Lung microvascular endothelial cell (primary cell): ENCODE results near the gene AOC2. TPM values are rescaled to one million over a fixed set of nuclear protein-coding genes. Genes with fewer than 3 reads are reported as not detected.
"Not testable (repeated sequence)": the region's sequence is repeated elsewhere in the genome, so short reads cannot be mapped to it uniquely, and the experiment has no call there.

Experiments used
- DNase-seq, 2 donors: peaks; one replicate each; pipeline versions ENCODE4 v3.0.0 to v3.0.0-alpha.2; 2010; ENCODE audit warnings: low read depth in 2 of 2
- total RNA-seq: library from RNA; depleted of rRNA; stranded (reverse); fragments of >200 nt; gene quantifications from 2 replicates; pipeline ENCODE4 v1.2.1, GENCODE V29; 2014

Gene AOC2
- total RNA-seq, 1 donor from 2014 or later, result 0.40 TPM

DNA sequence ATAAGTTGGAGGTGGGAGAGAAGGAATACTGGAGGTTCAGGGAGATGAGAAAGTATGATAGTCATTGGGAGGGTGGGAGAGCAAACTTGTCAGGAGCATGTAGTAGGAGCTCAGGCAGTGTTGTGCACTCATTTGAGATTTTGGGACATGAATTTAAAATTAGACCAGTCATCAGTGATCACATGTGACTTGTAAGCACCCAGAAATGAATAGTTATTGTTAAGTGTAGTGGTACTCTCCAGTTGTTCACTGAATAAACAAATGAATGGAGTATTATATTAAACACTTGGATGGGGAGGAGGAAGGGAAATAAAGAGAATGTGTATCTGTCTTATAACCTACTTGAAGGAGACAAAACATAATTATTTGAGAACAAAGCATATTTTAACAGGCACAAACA is 13.4 kb upstream of the AOC2 start:
- DNase-seq, result no peak

DNA sequence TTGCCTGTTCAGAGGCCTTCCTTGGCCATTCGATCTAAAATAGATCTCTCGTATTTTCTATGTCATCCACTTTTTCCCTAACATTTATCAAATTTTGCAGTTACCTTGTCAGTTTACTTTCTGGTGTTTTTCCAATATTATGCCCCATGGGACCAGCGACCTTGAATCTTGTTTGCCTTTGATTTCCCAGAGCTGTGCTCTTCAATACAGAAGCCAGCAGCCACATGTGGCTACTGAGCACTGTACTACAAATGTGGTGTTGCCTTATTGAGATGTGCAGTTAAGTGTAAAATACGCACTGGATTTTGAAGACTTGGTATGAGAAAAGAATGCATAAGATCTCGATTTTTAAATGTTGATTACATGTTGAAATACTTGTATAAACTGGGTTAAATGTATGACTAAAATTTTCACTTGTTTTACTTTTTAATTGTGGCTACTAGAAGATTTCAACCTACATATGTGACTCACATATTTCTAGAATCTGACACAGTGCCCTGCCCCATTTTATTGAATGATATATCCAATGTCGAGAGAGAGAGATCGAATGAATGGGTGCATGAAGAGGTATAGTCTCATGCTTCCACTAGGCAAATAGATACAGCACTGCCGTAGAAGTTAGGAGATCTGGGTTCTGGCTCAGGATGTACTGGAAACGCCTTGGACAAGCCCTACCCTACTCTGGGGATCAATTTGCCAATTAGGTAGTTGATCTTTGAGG is 12.0 kb upstream of the AOC2 start:
- no peak for DNase-seq

DNA sequence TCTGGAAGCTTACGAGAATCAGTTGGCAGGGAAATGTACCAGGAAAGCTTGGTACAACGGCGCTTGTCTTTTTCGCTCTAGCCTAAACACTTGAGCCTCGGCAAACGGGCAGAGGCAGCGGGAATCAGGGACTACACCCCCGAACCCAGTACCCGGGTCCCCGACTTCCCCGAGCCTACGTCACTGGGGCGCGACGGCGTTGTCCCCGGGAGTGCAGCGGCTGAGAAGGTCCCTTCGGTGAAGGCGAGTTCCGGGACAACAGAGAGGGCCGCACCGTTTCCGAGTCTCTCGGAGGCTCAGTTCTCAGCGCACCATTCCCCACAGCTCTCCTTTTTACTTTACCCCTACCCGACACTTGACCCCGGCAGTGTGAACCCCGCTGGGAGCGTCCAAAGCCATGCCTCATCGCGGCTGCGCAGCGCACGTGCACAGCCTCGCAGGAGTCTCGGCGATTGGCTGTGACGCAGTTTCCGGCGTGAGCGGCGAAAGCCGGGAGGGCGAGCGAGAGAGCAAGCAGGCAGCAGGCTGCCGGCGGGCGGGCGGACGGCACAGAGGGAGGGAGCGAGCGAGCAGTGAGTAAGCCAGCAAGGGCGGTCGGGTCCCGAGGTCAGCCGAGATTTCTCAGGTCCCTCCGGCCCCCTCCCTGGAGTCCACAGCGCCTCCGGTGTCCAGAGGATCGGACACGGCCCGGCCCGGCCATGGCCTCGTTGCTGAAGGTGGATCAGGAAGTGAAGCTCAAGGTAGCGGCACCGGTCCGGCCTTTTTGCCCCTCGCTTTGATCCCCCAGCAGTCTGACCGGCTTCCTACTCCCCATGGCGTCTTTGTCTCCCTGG is 11.2 kb upstream of the AOC2 start, which contains the start of gene PSME3:
PSME3 (plus strand) TSS at position 464 of the 833 bp plus-strand sequence; CDS start at position 699, 235 bp downstream.
- DNase-seq, result peak; percentile 91

DNA sequence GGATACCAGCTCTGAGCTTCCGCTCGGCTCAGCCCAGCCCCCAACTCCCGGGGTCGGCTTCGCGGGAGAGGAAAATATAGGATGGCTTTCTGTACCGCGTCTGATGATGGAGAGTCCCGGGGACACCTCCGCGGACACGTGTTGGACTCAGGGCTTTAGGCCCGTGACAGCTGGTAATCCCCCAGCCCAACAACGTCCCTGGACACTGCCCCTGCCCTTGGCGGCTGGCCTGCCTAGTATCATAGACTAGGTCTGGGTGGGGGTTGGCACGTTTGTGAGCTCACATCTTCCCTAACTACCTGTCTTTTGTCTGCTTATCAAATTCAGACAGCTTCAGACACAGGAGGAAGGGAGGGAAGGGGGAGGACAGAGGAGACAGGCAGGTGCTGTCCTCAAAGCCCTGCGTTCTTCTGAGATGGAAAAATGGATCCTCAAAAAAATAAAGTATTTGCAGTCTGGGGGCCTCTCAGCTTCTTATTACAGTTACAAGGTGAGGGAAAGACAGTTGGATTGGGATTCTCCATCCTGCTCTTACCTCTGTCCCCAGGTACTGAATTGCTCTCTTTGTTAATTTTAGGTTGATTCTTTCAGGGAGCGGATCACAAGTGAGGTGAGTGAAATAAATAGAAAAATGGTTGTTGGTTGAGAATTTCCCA is 10.5 kb upstream of the AOC2 start:
- DNase-seq, result no peak

DNA sequence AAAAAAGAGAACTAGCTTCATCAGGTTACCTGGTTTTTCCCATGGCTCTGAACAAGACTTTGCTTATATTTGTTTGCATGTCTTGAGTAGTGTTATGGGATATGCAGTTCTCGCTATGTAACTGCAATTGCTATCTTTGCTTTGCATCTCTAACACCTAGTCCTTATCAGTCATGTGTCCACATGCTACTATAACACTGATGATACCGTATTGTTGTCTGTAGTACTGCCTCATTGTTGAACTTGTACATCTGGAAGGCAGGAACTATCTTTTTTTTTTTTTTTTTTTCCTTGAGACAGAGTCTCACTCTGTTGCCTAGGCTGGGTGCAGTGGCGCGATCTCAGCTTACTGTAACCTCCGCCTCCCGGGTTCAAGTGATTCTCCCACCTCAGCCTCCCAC is 8.6 kb upstream of the AOC2 start:
- DNase-seq, result no peak

DNA sequence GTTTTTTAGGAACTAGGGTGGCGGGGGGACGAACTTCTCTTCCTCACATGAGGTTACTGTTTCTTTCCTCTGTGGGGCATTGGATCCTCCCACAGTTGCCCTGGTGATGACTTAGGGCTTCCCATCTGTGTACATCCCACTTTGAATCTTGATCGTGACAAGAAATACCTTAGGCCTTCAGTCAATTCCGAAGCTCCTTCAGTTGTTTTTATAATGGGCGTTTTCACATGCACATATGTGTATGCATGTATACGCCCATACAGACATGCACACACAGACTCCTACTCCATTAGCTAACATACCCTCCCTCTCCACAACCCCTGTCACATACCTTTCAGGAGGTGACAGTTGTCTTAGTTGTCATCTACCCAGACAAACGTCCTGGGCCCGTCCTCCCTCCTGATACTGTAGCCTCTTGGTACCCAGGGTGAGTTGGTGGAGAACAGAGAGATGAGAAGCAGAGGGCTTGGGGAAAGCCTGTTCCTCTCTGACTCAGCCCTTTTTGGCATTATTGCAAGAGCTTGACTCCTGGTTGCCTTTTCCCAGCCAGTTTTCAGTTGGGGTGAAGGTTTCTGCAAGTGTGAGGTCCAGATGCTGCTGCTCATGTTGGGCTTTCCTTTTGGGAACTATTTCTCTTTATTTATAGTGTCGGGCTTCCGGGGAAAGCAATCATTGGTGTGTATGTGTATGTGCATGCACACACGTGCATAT is 2.2 kb upstream of the AOC2 start:
- no peak for DNase-seq

DNA sequence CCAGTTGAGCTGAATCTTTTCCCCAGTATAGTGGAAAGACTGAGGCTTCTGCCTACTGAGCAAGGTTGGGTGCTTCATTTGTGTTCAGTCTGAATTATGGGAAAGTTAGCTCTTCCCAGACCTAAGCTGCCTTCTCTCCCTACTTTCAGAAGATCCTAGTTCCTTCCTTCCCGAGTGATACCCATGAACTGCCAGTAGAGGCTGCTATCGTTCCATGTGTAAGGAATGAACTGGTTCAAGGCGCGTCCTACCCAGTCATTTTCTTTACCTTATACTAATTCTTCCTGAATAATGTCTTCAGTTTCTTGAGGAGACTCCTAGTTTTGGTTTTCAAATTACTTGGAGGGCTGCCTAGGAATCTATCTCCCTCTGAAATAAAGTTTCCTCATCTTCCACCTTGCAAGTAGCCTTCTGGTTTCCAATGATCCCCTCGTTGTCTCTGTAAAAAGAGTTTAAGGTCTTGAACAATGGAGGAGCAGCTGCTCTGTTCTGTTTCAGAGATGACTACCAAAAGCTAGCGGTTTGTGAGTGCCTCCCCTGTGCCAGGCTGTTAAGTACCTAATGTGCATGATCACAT is 934 bp upstream of the AOC2 start:
- peak; percentile 82 to 83 for DNase-seq

DNA sequence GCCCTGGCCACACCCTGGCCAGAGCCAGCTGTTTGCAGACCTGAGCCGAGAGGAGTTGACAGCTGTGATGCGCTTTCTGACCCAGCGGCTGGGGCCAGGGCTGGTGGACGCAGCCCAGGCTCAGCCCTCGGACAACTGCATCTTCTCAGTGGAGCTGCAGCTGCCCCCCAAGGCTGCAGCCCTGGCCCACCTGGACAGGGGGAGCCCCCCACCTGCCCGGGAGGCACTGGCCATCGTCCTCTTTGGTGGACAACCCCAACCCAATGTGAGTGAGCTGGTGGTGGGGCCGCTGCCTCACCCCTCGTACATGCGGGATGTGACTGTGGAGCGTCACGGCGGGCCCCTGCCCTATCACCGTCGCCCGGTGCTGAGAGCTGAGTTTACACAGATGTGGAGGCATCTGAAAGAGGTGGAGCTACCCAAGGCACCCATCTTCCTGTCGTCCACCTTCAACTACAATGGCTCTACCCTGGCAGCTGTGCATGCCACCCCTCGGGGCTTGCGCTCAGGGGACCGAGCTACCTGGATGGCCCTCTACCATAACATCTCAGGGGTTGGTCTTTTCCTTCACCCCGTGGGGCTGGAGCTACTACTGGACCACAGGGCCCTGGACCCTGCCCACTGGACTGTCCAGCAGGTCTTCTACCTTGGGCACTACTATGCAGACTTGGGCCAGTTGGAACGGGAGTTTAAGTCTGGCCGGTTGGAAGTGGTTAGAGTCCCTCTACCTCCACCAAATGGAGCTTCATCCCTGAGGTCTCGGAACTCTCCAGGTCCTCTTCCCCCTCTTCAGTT is 578 bp downstream of the AOC2 start:
- DNase-seq, result no peak

DNA sequence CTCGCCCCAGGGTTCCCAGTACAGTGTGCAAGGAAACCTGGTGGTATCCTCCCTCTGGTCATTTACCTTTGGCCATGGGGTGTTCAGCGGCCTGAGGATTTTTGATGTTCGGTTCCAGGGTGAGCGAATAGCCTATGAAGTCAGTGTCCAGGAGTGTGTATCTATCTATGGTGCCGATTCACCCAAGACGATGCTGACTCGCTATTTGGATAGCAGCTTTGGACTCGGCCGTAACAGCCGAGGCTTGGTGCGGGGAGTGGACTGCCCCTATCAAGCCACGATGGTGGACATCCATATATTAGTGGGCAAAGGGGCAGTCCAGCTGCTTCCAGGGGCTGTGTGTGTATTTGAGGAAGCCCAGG is 1.2 kb downstream of the AOC2 start:
- no peak for DNase-seq

DNA sequence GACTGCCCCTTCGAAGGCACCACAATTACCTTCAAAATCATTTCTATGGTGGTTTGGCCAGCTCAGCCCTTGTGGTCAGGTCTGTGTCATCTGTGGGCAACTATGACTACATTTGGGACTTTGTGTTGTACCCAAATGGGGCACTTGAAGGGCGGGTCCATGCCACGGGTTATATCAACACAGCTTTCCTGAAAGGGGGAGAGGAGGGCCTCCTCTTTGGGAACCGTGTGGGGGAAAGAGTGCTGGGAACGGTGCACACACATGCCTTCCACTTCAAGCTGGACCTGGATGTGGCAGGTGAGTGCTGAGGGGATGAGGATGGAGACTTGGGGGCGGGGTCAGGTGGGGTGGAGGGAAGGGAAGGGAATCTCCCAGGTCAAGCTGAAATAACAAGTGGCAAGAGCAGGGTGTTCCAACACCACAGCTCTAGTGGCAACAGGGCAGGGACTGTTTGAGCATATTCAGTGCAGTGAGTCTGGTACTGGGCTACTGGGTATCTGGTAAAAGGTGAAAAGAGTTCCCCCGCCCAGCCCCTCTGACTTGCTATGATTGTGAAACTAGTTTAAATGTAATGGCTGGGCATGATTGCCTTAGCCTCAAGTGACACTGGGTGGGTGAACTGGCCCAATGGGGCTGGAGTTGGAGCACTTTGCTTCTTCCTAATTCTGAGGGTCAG is 1.7 kb downstream of the AOC2 start:
- DNase-seq, result no peak

DNA sequence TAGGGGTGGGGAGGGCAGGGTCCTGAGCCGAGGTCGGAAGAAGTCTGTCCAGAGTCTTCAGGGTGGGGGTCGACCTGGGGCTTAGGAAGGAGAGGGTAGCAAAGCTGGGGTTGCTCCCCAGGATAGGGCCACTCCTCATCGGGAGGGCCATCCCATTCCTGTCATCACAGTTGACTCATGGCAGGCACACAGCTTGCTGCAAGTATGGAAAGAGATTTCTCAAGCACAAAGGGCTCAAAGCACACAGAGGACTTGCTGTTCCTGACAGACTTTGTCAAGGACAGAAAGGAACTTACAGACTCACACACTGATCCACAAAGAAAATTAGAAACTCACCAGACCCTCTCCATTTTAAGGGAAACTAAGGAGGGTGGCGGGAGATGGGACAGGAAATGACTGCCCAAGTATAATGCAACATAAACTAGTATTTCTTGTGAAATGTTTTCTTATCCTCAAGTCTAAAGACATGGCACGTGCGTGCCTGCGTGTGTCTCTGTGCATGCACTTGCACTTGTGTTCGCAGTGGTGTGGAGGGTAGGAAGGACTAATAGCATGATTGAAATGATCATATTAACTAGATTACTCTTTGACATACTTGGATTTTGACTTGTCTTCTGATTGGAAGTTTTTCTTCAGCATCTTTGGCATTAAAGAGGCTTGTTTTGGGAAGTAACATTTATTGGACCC is 2.4 kb downstream of the AOC2 start:
- no peak for DNase-seq

DNA sequence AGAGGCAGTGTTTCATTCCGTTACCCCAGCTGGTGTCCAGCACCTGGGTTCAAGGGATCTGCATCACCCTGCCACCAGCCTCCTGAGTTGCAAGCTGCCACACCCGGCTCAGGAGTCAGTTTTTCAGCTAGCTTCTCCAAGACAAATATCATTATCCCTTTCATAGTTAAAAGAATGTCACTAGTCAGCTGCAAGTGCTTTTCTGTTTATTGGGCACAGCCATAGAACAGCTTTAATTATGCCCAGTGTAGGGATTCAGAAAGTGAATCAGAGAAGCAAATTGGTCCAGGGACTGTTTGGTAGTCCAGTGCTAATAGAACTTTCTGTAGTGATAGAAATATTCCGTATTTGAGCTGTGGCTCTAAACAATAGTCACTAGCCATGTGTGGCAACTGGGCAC is 3.7 kb downstream of the AOC2 start:
- DNase-seq, result no peak

DNA sequence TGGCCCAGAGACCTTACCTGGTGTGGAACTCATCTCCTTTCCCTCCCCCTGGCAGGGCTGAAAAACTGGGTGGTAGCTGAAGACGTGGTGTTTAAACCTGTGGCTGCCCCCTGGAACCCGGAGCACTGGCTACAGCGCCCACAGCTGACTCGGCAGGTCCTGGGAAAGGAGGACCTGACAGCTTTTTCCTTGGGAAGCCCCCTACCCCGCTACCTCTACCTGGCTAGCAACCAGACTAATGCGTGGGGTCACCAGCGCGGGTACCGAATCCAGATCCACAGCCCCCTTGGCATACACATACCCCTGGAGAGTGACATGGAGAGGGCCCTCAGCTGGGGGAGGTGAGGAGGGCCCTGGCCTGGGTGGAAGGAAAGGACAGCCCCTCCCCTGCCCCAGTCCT is 4.7 kb downstream of the AOC2 start:
- DNase-seq, result no peak

DNA sequence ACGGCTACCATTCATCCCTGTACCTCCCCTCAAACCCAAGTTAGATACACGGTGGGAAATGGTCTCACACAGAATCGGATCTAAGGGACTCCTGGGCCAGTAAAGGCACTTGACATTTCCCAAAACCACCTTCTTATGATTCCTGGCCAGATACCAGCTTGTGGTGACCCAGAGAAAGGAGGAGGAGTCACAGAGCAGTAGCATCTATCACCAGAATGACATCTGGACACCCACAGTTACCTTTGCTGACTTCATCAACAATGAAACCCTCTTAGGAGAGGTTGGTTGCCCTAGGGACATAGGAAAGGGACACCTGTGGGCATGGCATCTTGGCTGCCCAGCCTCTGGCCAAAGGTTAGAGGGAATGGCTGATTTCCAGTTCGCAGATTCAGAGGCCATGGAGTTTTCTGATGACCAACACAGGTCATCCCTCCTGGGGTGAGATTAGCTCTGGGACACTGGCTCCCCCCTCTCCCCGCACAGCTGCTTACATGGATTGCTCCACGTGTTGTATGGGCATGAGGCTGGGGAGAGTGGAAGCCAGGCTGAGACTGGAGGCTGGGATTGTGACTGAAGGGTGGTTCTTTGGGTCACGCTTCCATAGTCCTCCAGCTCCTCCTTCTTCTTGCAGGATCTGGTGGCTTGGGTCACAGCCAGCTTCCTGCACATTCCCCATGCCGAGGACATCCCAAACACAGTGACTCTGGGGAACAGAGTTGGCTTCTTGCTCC is 5.2 kb downstream of the AOC2 start:
- no peak for DNase-seq

DNA sequence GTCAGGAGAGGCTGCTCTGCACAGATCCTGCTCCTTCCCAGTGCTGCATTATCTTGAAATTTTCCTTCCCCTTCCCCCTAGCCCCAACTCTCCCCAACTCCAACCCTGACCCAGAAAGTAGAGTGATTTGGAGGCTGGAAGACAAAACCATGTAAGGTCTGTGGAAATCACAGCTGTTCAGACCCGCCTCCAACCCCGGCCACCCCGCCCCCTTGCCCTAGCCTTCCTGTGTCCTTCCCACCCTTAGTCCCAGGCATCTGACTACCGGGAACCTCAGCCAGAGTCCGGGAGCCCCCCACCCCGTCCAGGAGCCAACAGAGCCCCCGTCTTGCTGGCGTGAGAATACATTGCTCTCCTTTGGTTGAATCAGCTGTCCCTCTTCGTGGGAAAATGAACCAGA is 6.6 kb downstream of the AOC2 start, which contains the start of gene AOC3:
AOC3 (plus strand) TSS at position 246 of the 400 bp plus-strand sequence; CDS start at position 391, 145 bp downstream.
- DNase-seq, result no peak

DNA sequence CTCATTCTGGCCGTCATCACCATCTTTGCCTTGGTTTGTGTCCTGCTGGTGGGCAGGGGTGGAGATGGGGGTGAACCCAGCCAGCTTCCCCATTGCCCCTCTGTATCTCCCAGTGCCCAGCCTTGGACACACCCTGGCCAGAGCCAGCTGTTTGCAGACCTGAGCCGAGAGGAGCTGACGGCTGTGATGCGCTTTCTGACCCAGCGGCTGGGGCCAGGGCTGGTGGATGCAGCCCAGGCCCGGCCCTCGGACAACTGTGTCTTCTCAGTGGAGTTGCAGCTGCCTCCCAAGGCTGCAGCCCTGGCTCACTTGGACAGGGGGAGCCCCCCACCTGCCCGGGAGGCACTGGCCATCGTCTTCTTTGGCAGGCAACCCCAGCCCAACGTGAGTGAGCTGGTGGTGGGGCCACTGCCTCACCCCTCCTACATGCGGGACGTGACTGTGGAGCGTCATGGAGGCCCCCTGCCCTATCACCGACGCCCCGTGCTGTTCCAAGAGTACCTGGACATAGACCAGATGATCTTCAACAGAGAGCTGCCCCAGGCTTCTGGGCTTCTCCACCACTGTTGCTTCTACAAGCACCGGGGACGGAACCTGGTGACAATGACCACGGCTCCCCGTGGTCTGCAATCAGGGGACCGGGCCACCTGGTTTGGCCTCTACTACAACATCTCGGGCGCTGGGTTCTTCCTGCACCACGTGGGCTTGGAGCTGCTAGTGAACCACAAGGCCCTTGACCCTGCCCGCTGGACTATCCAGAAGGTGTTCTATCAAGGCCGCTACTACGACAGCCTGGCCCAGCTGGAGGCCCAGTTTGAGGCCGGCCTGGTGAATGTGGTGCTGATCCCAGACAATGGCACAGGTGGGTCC is 7.2 kb downstream of the AOC2 start:
- DNase-seq, result not testable (repeated sequence)

DNA sequence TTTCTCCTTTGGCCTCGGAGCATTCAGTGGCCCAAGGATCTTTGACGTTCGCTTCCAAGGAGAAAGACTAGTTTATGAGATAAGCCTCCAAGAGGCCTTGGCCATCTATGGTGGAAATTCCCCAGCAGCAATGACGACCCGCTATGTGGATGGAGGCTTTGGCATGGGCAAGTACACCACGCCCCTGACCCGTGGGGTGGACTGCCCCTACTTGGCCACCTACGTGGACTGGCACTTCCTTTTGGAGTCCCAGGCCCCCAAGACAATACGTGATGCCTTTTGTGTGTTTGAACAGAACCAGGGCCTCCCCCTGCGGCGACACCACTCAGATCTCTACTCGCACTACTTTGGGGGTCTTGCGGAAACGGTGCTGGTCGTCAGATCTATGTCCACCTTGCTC is 8.0 kb downstream of the AOC2 start:
- DNase-seq, result no peak

DNA sequence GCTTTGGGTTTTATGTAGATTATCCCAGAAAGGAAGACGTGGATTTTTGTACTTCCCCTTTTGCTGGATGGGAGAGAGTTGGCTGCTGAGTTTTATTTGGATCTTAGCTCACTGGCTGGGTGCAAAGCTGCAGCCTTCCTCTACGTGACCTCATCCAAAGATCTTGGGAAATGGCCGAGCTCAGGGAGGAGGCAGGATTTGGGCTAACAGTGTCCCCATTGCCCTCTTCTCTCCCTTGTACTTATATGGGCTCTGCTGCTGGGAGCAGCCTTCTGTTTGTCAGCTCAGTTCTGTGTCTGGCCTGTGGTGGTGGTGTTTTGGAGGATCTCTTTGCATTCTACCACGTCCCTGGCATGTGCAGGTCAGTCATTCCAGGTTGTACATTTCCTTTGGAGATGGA is 8.6 kb downstream of the AOC2 start:
- no peak for DNase-seq
